Measurements from ENCODE around the gene USF2.
"Not testable (repeated sequence)": the region's sequence is repeated elsewhere in the genome, so short reads cannot be mapped to it uniquely, and the experiment has no call there.

The USF2 gene

DNA sequence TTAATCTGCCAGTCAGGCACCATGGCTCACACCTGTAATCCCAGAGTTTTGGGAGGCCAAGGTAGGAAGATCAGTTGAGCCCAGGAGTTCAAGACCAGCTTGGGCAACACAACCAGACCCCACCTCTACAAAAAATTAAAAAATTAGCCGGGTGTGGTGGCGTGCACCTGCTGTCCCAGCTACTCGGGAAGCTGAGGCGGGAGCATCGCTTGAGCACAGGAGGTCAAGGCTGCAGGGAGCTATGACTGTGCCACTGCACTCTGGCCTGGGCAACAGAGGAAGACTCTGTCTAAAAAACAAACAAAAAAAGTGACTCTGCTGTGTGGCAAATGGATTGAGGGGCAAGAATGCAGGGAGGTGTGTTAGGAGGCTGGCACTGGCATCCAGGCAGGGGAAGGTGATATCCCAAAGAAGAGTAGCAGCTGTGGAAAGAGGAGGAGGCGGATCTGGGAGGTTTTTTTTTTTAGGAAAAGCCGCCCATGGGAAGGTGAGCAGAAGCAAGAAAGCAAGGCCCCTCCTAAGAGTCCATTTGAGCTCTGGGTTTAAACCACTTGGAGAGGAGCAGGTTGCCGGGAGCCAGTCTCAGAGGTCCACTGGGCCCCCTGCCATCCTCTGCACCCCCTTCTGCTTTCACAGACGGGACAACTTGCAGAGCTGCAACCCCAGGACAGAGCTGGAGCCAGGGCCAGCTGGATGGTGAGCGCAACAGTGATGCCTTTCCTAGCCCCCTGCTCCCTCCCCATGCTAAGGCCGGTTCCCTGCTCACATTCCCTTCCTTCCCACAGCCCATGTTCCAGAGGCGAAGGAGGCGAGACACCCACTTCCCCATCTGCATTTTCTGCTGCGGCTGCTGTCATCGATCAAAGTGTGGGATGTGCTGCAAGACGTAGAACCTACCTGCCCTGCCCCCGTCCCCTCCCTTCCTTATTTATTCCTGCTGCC lies 15.7 kb downstream of the USF2 start:
- no peak for DNase-seq (ENCODE audit: low read depth in 2 of 2)

DNA sequence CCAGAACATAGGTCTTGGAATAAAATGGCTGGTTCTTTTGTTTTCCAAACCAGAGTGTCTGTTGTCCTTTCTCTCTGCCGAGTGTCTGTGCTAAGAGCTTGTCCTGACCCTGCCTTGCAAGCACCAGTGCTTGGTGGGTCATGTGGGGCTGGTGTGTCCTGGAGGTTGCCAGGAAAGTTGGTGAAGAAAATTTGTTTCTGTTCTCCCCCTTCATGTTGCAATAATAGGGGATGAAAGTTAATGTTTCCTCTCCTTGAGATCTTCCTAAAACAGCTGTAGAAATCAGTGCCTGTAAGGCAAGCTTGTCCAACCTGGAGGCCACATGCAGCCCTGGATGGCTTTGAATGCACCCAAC lies 16.3 kb downstream of the USF2 start:
- no peak for DNase-seq (ENCODE audit: low read depth in 2 of 2)

DNA sequence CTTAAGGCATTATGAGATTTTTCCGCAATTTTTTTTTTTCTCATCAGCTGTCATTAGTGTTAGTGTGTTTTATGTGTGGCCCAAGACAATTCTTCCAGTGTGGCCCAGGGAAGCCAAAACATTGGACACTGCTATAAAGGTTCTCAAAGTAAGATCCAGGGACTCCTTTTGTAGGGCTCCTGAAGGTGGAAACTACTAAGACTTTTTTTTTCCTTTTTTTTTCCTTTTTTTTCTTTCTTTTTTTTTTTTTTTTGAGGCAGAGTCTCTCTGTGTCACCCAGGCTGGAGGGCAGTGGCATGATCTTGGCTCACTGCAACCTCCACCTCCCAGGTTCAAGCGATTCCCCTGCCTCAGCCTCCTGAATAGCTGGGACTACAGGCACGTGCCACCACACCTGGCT lies 16.7 kb downstream of the USF2 start:
- not testable (repeated sequence) for DNase-seq (ENCODE audit: low read depth in 2 of 2)

DNA sequence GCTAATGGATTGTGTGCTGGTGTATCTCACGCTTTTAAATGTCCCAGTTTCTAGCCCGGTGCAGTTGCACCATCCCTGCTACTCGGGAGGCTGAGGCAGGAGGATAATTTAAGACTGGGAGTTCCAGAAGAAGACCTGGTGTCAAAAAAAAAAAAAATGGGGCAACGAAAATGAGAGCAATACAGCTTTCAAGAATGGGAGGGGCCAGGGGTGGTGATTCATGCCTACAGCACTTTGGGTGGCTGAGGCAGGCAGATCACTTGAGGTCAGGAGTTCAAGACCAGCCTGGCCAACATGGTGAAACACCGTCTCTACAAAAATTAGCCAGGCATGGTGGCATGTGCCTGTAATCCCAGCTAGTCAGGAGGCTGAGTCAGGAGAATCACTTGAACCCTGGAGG lies 17.3 kb downstream of the USF2 start:
- not testable (repeated sequence) for DNase-seq (ENCODE audit: low read depth in 2 of 2)

DNA sequence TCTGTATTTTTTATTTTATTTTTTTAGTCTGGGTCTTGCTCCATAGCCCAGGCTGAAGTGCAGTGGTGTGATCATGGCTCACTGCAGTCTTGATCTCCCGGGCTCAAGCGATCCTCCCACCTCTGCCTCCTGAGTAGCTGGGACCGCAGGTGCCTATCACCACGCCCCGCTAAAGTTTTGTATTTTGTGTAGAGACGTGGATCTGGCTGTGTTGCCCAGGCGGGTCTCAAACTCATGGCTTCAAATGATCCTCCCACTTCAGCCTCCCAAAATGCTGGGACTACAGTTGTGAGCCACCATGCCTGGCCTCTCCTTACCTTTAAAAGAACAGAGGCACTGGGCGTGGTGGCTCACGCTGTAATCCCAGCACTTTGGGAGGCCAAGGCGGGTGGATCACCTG lies 19.0 kb downstream of the USF2 start:
- DNase-seq (ENCODE audit: low read depth in 2 of 2), result no peak

DNA sequence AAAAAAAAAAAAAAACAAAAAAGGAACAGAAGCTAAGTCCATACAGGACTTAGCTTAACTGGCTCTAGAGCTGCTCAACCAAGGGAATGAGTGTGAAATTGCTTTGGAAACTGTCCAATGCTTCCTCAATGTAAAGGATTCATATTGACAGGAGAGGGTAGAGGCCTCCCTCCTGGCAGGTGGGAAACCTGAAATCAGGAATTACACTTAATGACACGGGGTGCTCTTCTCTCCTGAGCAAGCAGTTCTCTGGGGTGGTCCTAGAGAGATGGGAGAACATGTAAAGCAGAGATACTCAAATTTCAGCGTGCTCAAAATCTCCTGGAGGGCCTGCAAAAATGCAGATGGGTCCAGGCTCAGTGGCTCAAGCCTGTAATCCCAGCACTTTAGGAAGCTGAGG lies 19.6 kb downstream of the USF2 start:
- DNase-seq (ENCODE audit: low read depth in 2 of 2), result no peak

DNA sequence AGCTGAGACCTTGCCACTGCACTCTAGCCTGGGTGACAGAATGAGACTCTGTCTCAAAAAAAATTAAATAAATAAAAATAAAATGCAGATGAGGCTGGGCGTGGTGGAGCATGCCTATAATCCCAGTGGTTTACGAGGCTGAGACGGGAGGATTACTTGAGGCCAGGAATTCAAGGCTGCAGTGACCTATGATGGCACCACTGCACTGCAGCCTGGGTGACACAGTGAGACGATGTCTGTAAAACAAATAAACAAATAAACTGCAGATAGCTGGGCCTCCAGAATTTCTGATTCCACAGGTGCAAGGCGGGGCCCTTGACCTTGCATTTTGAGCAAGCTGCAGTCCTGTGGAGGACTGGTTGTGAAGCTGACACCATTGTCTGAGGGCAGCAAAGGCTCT lies 20.1 kb downstream of the USF2 start:
- DNase-seq (ENCODE audit: low read depth in 2 of 2), result no peak

DNA sequence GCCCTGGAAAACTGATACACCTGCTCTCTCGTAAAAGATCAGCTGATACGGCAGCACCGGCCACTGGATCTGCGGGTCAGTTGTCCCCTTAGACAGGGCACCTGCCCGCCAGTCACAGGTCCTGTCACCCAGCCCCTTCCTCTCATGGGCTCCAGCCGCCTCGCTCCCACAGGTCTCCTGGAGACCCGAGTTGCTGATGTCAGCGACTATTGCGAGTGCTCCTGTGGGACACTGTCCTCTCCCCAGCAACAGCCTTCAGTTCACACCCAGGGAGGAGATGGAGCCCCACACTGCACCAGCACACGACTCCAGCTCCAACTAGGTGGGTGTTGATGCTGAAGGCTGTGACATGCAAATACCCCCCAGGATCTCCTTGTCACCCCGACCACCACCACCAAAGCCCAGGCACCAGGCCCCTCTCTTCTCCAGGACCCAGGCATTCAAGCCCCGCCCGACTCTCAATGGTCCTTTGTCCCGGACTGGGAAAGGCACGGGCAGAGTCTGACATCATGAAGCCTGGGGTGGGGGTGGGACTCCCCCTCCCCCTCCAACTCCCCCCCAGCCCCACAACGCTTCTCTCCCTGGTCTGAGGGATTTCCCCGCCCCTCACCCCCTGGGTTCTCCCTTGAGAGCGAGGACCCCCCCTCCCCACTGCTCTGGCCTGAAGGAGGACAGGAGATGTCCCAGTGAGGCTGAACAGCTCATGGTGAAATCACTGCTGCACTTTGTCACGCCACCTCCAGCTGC lies 21.8 kb downstream of the USF2 start:
- DNase-seq (ENCODE audit: low read depth in 2 of 2), result no peak

DNA sequence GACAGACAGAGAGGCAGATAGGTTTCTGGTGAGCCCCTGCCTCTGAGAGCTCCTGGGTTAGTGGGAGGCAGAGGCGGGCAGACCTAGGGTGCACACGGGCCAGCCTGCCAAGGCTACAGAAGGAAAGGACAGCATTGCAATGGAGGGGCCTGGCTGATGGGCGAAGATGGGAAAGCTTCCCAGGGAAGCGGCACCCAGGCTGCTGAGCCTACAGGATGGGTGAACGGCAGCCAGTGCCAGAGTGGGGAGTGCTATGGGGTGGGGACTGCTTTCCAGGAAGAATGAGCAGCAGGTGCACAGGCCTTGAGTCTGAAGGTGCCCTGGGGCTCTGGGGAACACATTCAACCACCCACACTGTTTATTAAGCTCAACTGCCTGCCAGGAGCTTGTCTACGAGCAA lies 22.5 kb downstream of the USF2 start:
- DNase-seq (ENCODE audit: low read depth in 2 of 2), result no peak

DNA sequence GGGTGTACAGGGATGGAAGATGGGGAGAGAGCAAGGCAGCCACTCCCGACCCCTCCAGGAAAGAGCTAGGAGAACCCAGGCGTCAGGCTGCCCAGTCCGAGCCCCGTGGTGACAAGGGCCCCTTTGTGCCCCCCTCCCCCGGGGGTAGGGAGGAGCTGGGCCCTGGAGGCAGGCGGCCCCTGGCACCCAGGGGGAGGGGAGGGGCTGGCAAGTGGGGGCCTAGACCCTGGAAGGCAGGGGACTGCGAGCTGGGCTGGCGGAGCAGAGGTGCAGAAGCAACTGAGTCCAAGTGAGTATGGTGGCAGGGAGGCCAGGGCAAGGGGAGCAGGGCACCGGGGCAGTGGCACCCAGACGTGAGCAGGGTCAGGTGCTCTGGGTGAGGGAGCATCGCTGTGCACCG lies 23.2 kb downstream of the USF2 start, which contains the start of gene MAG:
Gene MAG, plus strand, starts transcription at position 246 of the 400 bp plus-strand sequence. CDS start 3,248 bp downstream, outside the sequence.
- DNase-seq (ENCODE audit: low read depth in 2 of 2), result no peak

DNA sequence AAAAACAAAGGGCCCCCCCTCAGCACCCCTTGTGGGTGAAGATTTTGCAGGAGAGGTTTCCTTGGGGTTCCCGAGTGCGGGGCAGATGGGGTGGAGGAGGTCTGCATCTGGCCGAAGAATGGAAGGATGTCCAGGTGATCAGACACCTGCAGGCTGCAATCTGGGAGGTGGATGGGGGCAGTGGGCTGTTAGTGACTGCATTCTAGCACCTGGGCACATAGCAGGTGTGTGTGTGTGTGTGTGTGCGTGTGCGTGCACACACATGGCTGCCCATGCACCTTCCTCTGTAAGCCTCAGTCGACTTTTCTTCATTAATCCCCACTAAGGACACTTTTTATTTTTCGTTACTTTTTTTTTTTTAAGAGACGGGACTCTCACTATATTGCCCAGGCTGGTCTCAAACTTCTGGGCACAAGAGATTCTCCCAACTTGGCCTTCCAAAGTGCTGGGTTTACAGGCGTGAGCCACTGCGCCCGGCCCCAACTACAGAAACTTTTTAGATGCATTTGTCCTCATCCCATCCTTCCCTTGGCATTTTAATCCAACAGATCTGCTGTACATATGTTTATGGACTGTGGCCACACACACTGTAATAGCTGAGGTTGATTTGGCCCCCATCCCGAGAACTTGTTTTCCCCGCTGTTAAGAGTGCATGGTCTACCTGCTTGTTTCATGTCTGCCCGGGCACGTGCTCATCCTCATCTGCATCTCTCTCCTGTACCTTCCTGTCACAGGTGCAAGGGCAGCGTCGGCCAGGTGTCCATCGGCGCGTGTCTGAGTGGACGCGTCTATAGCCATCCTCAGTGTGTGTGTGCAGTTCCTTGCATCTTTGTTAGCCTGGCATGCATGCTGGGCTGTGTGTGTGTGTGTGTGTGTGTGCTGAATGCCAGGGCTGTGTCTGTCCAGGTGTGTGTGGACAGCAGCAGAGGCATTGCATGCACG lies 23.9 kb downstream of the USF2 start:
- no peak for DNase-seq (ENCODE audit: low read depth in 2 of 2)

DNA sequence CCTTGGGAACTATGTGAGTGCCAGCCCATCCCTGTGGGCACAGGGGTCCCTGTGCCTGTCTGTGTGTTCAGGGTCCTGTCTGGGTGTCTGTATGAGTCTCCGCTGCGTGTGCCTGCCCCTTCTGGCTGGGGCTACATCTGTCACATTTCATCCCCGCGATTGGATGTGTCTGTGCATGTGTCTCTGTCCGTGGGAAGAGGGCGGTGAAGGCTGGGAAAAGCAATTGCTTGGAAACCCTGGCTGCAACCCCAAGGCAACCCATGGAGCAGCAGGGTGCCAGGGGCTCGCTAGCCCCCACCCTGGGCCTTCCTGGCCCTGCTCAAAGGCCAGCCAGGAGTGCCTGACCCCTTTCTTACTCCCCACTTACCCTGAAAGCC lies 24.6 kb downstream of the USF2 start:
- no peak for DNase-seq (ENCODE audit: low read depth in 2 of 2)

DNA sequence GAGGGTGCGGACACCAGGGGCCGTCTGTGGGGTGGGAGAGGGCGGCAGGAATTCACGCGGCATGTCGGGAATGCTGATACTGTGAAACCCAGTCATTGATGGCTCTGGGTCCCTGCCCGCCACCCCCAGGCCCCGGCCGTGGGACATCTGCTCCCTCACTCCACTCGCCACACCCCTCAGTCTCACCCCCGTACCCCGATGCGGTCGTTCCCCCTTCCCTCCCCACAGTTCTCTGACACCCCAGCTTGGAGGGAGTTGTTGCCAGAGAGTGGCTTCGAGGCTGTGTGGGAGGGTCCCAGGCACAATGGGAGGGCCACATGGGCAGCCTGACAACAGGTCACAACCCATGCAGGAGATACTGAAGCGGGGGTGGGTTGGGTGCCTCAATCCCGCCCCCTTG lies 25.0 kb downstream of the USF2 start:
- no peak for DNase-seq (ENCODE audit: low read depth in 2 of 2)

DNA sequence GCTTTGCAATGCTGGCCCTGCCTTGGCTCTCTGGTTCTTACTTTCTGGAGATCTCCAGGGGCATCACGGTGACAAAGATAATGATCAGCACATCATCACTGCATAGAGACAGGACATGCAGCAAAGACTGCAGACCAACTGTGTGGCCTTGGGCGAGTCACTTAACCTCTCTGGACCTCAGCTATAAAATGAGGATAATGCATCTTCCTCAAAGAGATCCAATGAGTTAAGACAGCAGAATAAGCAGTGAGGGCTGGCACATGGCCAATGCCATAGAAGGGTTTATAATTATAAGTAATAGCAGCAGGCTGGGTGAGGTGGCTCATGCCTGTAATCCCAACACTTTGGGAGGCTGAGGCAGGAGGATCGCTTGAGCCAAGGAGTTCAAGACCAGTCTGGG lies 25.6 kb downstream of the USF2 start:
- no peak for DNase-seq (ENCODE audit: low read depth in 2 of 2)

DNA sequence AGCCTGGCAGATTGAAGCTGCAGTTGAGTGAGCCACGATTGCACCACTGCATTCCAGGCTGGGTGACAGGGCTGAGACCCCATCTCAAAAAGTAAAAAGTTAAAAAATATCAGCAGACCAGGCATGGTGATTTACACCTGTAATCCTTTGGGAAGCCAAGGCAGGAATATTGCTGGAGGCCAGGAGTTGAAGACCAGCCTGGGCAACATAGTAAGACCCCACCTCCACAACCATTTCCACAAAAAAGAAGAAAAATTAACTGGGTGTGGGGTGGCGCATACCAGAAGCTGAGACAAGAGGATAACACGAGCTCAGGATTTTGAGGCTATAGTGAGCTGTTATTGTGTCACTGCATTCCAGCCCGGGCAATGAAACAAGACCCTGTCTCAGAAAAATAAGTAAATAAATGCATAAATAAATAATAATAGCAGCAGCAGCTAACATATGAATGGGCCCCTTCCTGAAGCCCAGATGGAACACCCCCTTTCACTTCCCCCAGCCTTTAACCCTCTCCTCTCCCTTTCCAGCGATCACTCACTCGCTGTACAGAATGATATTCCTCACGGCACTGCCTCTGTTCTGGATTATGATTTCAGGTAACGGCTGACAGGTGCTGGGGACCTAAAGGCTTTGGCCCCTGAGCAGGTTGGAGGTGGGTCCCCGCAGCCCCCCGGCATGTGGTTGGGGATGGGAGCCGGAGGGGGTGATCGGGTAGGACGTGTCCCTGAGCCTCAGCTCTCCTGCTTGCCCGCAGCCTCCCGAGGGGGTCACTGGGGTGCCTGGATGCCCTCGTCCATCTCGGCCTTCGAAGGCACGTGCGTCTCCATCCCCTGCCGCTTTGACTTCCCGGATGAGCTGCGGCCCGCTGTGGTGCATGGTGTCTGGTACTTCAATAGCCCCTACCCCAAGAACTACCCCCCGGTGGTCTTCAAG lies 26.4 kb downstream of the USF2 start:
- DNase-seq (ENCODE audit: low read depth in 2 of 2), result no peak

DNA sequence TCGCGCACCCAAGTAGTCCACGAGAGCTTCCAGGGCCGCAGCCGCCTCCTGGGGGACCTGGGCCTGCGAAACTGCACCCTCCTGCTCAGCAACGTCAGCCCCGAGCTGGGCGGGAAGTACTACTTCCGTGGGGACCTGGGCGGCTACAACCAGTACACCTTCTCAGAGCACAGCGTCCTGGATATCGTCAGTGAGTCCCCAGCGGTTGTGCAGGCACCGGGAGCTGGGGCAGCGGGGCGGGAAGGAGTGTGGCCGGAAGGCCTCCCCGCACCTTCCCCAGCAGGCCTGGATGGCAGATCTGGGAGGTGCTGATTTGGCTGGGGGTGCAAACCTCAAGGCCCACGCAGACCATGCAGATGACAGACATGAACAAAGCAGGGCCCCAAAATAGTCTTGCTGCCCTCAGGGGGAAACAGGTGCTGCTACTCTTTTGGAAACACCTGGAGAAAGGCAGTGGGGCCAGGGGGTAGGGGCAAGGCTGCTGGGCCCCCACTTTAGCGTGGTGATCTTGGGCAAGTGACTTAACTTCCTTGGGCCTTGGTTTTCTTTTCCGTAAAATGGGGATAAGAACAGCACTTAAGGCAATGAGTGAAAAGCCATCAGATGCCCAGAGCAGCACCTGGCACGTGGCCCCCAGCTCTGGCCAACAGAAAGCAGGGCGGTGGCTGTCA lies 27.2 kb downstream of the USF2 start:
- peak in 1 of 2 donors; percentile 27 for DNase-seq (ENCODE audit: low read depth in 2 of 2)

DNA sequence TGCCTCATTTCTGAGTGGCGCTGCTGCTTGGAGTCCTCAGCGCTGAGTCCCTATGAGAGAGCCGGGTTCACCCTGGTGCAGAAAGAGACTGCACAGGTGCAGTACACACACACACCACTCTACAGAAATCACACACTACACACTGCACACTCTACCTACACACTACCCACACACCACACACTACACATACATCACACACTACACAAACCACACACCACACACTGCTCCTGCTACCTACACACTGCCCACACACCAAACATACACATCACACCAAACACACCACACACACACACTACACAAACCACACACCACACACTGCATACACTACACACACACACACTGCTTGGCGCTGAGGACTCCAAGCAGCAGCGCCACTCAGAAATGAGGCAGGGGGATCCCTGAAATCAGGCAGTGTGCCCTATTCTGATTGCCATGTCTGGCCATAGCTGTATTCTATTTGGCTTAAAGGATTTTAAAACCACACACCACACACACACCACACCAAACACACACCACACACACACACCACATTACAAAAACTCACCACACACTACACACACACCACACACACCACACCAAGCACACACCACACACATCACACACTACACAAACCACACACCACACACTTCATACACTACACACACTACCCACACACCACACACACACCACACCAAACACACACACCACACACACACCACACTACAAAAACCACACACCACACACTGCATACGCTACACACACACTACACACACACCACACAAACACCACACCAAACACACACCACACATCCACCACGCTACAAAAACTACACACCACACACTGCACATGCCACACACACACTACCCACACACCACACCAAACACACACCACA lies 28.1 kb downstream of the USF2 start:
- no peak for DNase-seq (ENCODE audit: low read depth in 2 of 2)

DNA sequence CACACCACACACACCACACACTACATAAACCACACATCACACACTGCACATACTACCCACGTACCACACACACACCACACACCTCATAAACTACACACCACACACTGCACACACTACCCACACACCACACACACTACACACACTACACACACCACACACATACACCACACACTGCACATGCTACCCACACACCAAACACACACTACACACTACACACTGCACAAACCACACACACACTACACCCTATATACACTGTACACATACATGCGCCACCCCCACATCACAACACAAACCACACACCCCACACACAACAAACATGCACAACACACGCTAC lies 28.7 kb downstream of the USF2 start:
- no peak for DNase-seq (ENCODE audit: low read depth in 2 of 2)

DNA sequence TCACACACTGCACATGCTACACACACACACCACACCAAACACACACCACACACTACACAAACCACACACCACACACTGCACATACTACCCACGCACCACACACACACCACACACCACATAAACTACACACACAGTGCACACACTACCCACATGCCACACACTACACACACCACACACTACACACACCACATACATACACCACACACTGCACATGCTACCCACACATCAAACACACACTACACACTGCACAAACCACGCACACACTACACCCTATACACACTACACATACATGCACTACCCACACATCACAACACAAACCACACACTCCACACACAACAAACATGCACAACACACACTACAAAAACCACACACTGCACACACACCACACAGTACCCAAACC lies 29.2 kb downstream of the USF2 start:
- no peak for DNase-seq (ENCODE audit: low read depth in 2 of 2)
